NCI-H774 (cell line): ENCODE data around the gene TMEM40.
"Not testable (repeated sequence)": the region's sequence is repeated elsewhere in the genome, so short reads cannot be mapped to it uniquely, and the experiment has no call there.

Experiments used
- DNase-seq: peaks from one replicate; lab custom pipeline; 2025; lab: John Stamatoyannopoulos, UW

The TMEM40 gene

GRCh38 chr3:12775970-12776369 is 16.9 kb upstream of the TMEM40 start:
- DNase-seq = not testable (repeated sequence)

- no peak for DNase-seq
Observed at GRCh38 chr3:12775226-12775625, 16.2 kb upstream of the TMEM40 start.

- no peak for DNase-seq
Observed at GRCh38 chr3:12774619-12775018, 15.6 kb upstream of the TMEM40 start.

GRCh38 chr3:12773710-12774086 is 14.6 kb upstream of the TMEM40 start:
- DNase-seq = no peak

- DNase-seq = no peak
Observed at GRCh38 chr3:12773030-12773709, 14.1 kb upstream of the TMEM40 start.

GRCh38 chr3:12772462-12772861 is 13.4 kb upstream of the TMEM40 start:
- DNase-seq = no peak

- DNase-seq = no peak
Observed at GRCh38 chr3:12771236-12771635, 12.2 kb upstream of the TMEM40 start.

- no peak for DNase-seq
Observed at GRCh38 chr3:12769761-12770160, 10.7 kb upstream of the TMEM40 start.

GRCh38 chr3:12768579-12769527 is 9.8 kb upstream of the TMEM40 start:
- no peak for DNase-seq

- DNase-seq = no peak
Observed at GRCh38 chr3:12766541-12766940, 7.5 kb upstream of the TMEM40 start.

GRCh38 chr3:12764171-12764776 is 5.2 kb upstream of the TMEM40 start:
- no peak for DNase-seq

- DNase-seq = no peak
Observed at GRCh38 chr3:12759693-12760565, 870 bp upstream of the TMEM40 start.

- DNase-seq = no peak
Observed at GRCh38 chr3:12758025-12758781, 856 bp downstream of the TMEM40 start.

- no peak for DNase-seq
Observed at GRCh38 chr3:12756635-12757034, 2.4 kb downstream of the TMEM40 start.

GRCh38 chr3:12756175-12756574 is 2.9 kb downstream of the TMEM40 start:
- DNase-seq = no peak

- DNase-seq = no peak
Observed at GRCh38 chr3:12755754-12756153, 3.3 kb downstream of the TMEM40 start.

- no peak for DNase-seq
Observed at GRCh38 chr3:12754313-12754712, 4.7 kb downstream of the TMEM40 start.

- no peak for DNase-seq
Observed at GRCh38 chr3:12753275-12754028, 5.6 kb downstream of the TMEM40 start.

- DNase-seq = no peak
Observed at GRCh38 chr3:12752809-12753208, 6.2 kb downstream of the TMEM40 start.

GRCh38 chr3:12752102-12752501 is 7.0 kb downstream of the TMEM40 start:
- no peak for DNase-seq
